SK-N-SH (cell line): Measurements from ENCODE around the gene RPS28. TPM values are rescaled to one million over a fixed set of nuclear protein-coding genes. Genes with fewer than 3 reads are reported as not detected.

ENCODE experiments used
- CTCF ChIA-PET: fragments of 300-600, 350-600 bp; formaldehyde crosslinking; extraction: SDS; loops from one replicate; lab custom pipeline; 2021; lab: Yijun Ruan, JAX
- POLR2A ChIA-PET: fragments of 350-600 bp; sonication (Branson Sonifier 250); formaldehyde crosslinking; extraction: SDS; loops from one replicate; lab custom pipeline; 2020; ENCODE audit warnings: antibody characterized with exemption, inconsistent platforms; lab: Yijun Ruan, JAX
- DNase-seq: peaks from one replicate; pipeline ENCODE4 v3.0.0; 2012
- H2AFZ ChIP-seq: fragments of 200-600 bp; sonication (generic); 2 replicates; pipeline ENCODE4 v1.8.1; 2016; ENCODE audit warnings: antibody characterized with exemption, mild to moderate bottlenecking, low read depth
- H3F3A ChIP-seq: fragments of 200-600 bp; sonication (generic); replicated peaks from 2 replicates; pipeline ENCODE3; 2016; ENCODE audit warnings: antibody characterized with exemption, mild to moderate bottlenecking; ENCODE audit not compliant: insufficient read depth
- H3K27ac ChIP-seq, 2 experiments: fragments of 200-500 bp in 1 of 2; fragments of 200-600 bp in 1 of 2; sonication (Bioruptor generic) in 1 of 2; sonication (generic), shearing (Covaris generic) in 1 of 2; 2 replicates each; pipeline versions ENCODE4 v1.5.1 to v1.6.1; 2014 to 2016; ENCODE audit warnings: low read depth in 2 of 2, inconsistent platforms in 1 of 2, low read length in 1 of 2, mild to moderate bottlenecking in 1 of 2, mixed read lengths in 1 of 2
- H3K27me3 ChIP-seq: fragments of 200-600 bp; sonication (generic), shearing (Covaris generic); 2 replicates; pipeline ENCODE4 v1.6.1; 2016; ENCODE audit warnings: mixed run types; ENCODE audit not compliant: insufficient read depth
- H3K36me3 ChIP-seq, 2 experiments: fragments of 200-500 bp in 1 of 2; fragments of 200-600 bp in 1 of 2; sonication (Bioruptor generic) in 1 of 2; sonication (generic) in 1 of 2; replicated peaks in 1 of 2; 2 replicates each; pipeline versions ENCODE3 to v1.5.1; 2014 to 2016; ENCODE audit warnings: low read length in 1 of 2, mild to moderate bottlenecking in 1 of 2; ENCODE audit not compliant: insufficient read depth in 2 of 2, control insufficient read depth in 1 of 2
- H3K4me1 ChIP-seq, 2 experiments: fragments of 200-500 bp in 1 of 2; fragments of 200-600 bp in 1 of 2; sonication (Bioruptor generic) in 1 of 2; sonication (generic), shearing (Covaris generic) in 1 of 2; 2 replicates each; pipeline versions ENCODE4 v1.5.1 to v1.6.1; 2014 to 2016; ENCODE audit warnings: low read depth in 1 of 2, low read length in 1 of 2, mixed run types in 1 of 2; ENCODE audit not compliant: insufficient read depth in 2 of 2, control insufficient read depth in 1 of 2
- H3K4me2 ChIP-seq: fragments of 200-600 bp; sonication (generic), shearing (Covaris generic); 2 replicates; pipeline ENCODE4 v1.6.1; 2017; ENCODE audit warnings: mixed run types
- H3K4me3 ChIP-seq, 2 experiments: fragments of 200-500 bp in 1 of 2; fragments of 200-600 bp in 1 of 2; sonication (Bioruptor generic) in 1 of 2; sonication (generic), shearing (Covaris generic) in 1 of 2; 2 replicates each; pipeline versions ENCODE4 v1.5.1 to v1.8.1; 2014 to 2016; ENCODE audit warnings: low read depth in 2 of 2, inconsistent platforms in 1 of 2, low read length in 1 of 2, mild to moderate bottlenecking in 1 of 2, mixed read lengths in 1 of 2, moderate library complexity in 1 of 2
- H3K79me2 ChIP-seq: fragments of 200-600 bp; sonication (generic); 2 replicates; pipeline ENCODE4 v1.8.1; 2017; ENCODE audit warnings: mild to moderate bottlenecking; ENCODE audit not compliant: insufficient read depth
- H3K9ac ChIP-seq: fragments of 200-600 bp; sonication (generic); 2 replicates; pipeline ENCODE4 v1.6.1; 2017; ENCODE audit warnings: mixed run types
- H3K9me2 ChIP-seq: fragments of 200-600 bp; sonication (generic); 2 replicates; pipeline ENCODE4 v1.6.1; 2017; ENCODE audit warnings: mixed run types
- H3K9me3 ChIP-seq: fragments of 200-600 bp; sonication (generic); 2 replicates; pipeline ENCODE4 v1.6.1; 2017; ENCODE audit warnings: mixed run types, mild to moderate bottlenecking, moderate library complexity
- H4K20me1 ChIP-seq: fragments of 200-600 bp; sonication (generic); 2 replicates; pipeline ENCODE4 v1.6.1; 2017; ENCODE audit warnings: mild to moderate bottlenecking, mixed run types; ENCODE audit not compliant: insufficient read depth
- CHD2 ChIP-seq: fragments of 150-350 bp; IDR thresholded peaks from 2 replicates; pipeline ENCODE4 v1.6.1; 2018; ENCODE audit warnings: low read length; ENCODE audit not compliant: partially characterized antibody
- ELF1 ChIP-seq: IDR thresholded peaks from 2 replicates; pipeline ENCODE4 v1.4.0; 2012
- EZH2phosphoT487 ChIP-seq: fragments of 200-600 bp; sonication (generic); IDR thresholded peaks from 2 replicates; pipeline ENCODE4 v1.6.1; 2017; ENCODE audit warnings: low read depth, mixed run types, mild to moderate bottlenecking, antibody characterized with exemption, moderate library complexity, borderline replicate concordance
- FOSL2 ChIP-seq: IDR thresholded peaks from 2 replicates; pipeline ENCODE4 v1.4.0; 2012; ENCODE audit warnings: low read depth, mild to moderate bottlenecking, moderate library complexity, borderline replicate concordance
- FOXJ3 ChIP-seq: sonication (generic); formaldehyde crosslinking; IDR thresholded peaks from 2 replicates; pipeline ENCODE4 v1.5.1; 2020; ENCODE audit warnings: mild to moderate bottlenecking, missing genetic modification reagents
- FOXM1 ChIP-seq: IDR thresholded peaks from 2 replicates; pipeline ENCODE4 v1.4.0; 2012; ENCODE audit warnings: low read depth, mild to moderate bottlenecking
- GATA2 ChIP-seq: sonication (generic); formaldehyde crosslinking; IDR thresholded peaks from 2 replicates; pipeline ENCODE4 v1.5.0; 2020; ENCODE audit warnings: mild to moderate bottlenecking, missing genetic modification reagents
- JUND ChIP-seq: IDR thresholded peaks from 2 replicates; pipeline ENCODE4 v1.4.0; 2012
- MEF2A ChIP-seq: IDR thresholded peaks from 2 replicates; pipeline ENCODE4 v1.4.0; 2012; ENCODE audit warnings: low read depth, borderline replicate concordance
- MXI1 ChIP-seq: IDR thresholded peaks from 2 replicates; pipeline ENCODE4 v1.6.1; 2012; ENCODE audit warnings: mild to moderate bottlenecking, low read depth, low read length, improper control_type of control experiment
- NFIC ChIP-seq: IDR thresholded peaks from 2 replicates; pipeline ENCODE4 v1.4.0; 2012; ENCODE audit warnings: borderline replicate concordance
- RAD21 ChIP-seq: IDR thresholded peaks from 2 replicates; pipeline ENCODE4 v1.6.1; 2012; ENCODE audit warnings: mild to moderate bottlenecking, low read length
- RCOR1 ChIP-seq: fragments of 150-350 bp; IDR thresholded peaks from 2 replicates; pipeline ENCODE4 v1.6.1; 2017; ENCODE audit warnings: antibody characterized with exemption, low read length
- RFX5 ChIP-seq: IDR thresholded peaks from 2 replicates; pipeline ENCODE4 v1.6.1; 2012; ENCODE audit warnings: mild to moderate bottlenecking, improper control_type of control experiment, low read length
- RXRA ChIP-seq: IDR thresholded peaks from 2 replicates; pipeline ENCODE4 v1.4.0; 2012; ENCODE audit warnings: low read depth, mild to moderate bottlenecking, borderline replicate concordance
- SIN3A ChIP-seq: IDR thresholded peaks from 2 replicates; pipeline ENCODE4 v1.6.1; 2012; ENCODE audit warnings: low read depth, mild to moderate bottlenecking, low read length, moderate library complexity, borderline replicate concordance
- SMC3 ChIP-seq: IDR thresholded peaks from 2 replicates; pipeline ENCODE4 v1.6.1; 2012; ENCODE audit warnings: low read depth, low read length, improper control_type of control experiment
- TAF1 ChIP-seq: IDR thresholded peaks from 2 replicates; pipeline ENCODE4 v1.6.1; 2012; ENCODE audit warnings: low read depth, mild to moderate bottlenecking, low read length, moderate library complexity, borderline replicate concordance
- TEAD4 ChIP-seq: IDR thresholded peaks from 2 replicates; pipeline ENCODE4 v1.4.0; 2012; ENCODE audit warnings: mild to moderate bottlenecking, borderline replicate concordance; ENCODE audit not compliant: insufficient read depth
- YY1 ChIP-seq: IDR thresholded peaks from 2 replicates; pipeline ENCODE4 v1.4.0; 2012; ENCODE audit warnings: low read depth, mild to moderate bottlenecking
- WGBS: methylation state at CpG from one replicate; pipeline ENCODE4 v1.1.6; 2017; ENCODE audit warnings: low lambda C conversion rate; 5-methylcytosine and 5-hydroxymethylcytosine counted together
- polyA plus RNA-seq, 3 experiments: library from polyadenylated mRNA; depleted of rRNA; stranded (reverse); fragments of >200 nt; gene quantifications; 2 replicates each; pipeline ENCODE4 v1.2.3, GENCODE V29; 2012
- TF ChIP-seq, protein P1 (sequence below): IDR thresholded peaks from 2 replicates; pipeline ENCODE4 v1.4.0; 2012; ENCODE audit warnings: low read depth
- TF ChIP-seq, protein P2 (sequence below): IDR thresholded peaks from 2 replicates; pipeline ENCODE4 v1.4.0; 2012; ENCODE audit warnings: low read depth, borderline replicate concordance
- TF ChIP-seq, protein P3 (sequence below): IDR thresholded peaks from 2 replicates; pipeline ENCODE4 v1.4.0; 2012; ENCODE audit warnings: low read depth, borderline replicate concordance
- TF ChIP-seq, protein P4 (sequence below): IDR thresholded peaks from 2 replicates; pipeline ENCODE4 v1.6.1; 2012; ENCODE audit warnings: mild to moderate bottlenecking, low read depth, low read length, moderate library complexity
- TF ChIP-seq, protein P5 (sequence below): fragments of 150-350 bp; IDR thresholded peaks from 2 replicates; pipeline ENCODE4 v1.6.1; 2016; ENCODE audit warnings: mild to moderate bottlenecking, low read depth, low read length

Gene RPS28
- polyA plus RNA-seq, 1 of the 3 experiments (the other 2 are of a cell fraction) = 601 TPM

DNA sequence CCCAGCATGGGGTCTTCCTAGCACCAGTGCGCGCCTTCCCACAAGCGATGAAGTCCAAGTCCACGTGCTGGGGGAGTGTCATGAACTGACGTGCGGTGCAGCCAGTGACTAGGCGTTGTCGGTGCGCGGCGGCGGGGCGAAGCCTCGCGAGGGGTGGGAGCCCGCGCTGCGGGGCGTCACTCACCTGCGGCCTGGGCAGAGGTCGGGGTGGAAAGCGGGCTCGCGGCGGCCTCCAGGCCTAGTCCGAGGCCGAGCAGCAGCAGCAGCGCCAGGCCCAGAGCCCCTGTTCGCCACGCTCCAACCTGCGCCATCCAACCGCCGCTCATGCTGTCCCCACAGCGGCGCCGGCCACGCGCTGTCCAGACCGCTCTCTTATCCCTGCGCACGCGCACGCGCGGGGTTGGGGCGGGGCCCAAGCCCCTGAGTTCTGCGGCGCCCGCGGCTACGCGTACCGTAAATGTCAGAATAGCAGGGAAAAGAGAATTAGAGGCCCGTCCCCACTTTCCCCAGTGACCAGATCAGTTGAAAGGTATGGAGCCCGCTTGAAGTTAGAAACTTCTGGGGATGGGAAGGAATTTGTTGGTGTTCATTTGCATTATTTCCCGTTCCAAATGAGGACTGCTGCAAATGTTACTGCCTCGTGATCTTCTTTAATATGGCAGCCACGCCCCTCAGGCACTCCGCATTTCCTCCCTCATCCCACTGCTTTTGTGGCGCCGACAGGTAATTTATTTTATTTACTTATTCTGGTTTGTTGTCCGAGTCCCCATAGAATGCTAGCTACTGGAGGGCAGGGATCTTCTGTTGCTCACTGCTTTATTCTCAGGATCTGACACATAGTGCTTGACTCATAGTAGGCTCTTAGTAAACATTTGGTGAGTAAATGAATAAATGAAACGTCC, 13.1 kb upstream of the RPS28 start, which contains the start of gene CD320:
Gene CD320, minus strand, starts transcription at position 394 of the 902 bp plus-strand sequence. Its CDS starts 68 bp downstream, at position 326.
- ChIA-PET CTCF (interaction anchor here (1.3 to 1.9 kb wide), 2 partner anchors 40 to 45 kb away, joined by 4 read pairs; no protein-coding TSS in a partner anchor), POLR2A (interaction anchor here (0.9 kb wide), 1 partner anchor 13 kb away, joined by 3 read pairs; the partner anchor contains the start of genes NDUFA7 and RPS28)
- H3F3A ChIP-seq = peaks cover 10% of the 10 kb centered on the region
- H3K9me2 ChIP-seq = no peaks in the 10 kb centered on the region
- H3K9me3 ChIP-seq = no peaks in the 10 kb centered on the region
- no peaks in the 10 kb centered on the region for H4K20me1 ChIP-seq
- H3K79me2 ChIP-seq = peaks cover 10% of the 10 kb centered on the region; the same call in 1 of the 2 replicates
- peaks cover 4 to 12% of the 10 kb centered on the region in 2 experiments; a peak in 2 of 4 replicates for H3K4me1 ChIP-seq
- H3K36me3 ChIP-seq = peaks cover 0 to 7% of the 10 kb centered on the region in 2 experiments
- H2AFZ ChIP-seq = peak within 1 kb of the TSS; percentile 69; the same call in 1 of the 2 replicates
- WGBS = 2% methylated on average over 29 of the region's 63 CpGs
- peak within 1 kb of the TSS; percentile 57 to 67 for H3K4me3 ChIP-seq
- peak; percentile 97 for DNase-seq
- H3K27ac ChIP-seq = peak within 1 kb of the TSS; percentile 15 to 63
- peak within 1 kb of the TSS; percentile 56 for H3K9ac ChIP-seq
- H3K27me3 ChIP-seq = no peaks in the 10 kb centered on the region
- peak within 1 kb of the TSS; percentile 96 for H3K4me2 ChIP-seq
- TF ChIP-seq, protein P1, sequence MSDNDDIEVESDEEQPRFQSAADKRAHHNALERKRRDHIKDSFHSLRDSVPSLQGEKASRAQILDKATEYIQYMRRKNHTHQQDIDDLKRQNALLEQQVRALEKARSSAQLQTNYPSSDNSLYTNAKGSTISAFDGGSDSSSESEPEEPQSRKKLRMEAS = peak; percentile 97
- TF ChIP-seq, protein P2, sequence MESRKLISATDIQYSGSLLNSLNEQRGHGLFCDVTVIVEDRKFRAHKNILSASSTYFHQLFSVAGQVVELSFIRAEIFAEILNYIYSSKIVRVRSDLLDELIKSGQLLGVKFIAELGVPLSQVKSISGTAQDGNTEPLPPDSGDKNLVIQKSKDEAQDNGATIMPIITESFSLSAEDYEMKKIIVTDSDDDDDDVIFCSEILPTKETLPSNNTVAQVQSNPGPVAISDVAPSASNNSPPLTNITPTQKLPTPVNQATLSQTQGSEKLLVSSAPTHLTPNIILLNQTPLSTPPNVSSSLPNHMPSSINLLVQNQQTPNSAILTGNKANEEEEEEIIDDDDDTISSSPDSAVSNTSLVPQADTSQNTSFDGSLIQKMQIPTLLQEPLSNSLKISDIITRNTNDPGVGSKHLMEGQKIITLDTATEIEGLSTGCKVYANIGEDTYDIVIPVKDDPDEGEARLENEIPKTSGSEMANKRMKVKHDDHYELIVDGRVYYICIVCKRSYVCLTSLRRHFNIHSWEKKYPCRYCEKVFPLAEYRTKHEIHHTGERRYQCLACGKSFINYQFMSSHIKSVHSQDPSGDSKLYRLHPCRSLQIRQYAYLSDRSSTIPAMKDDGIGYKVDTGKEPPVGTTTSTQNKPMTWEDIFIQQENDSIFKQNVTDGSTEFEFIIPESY = peak; percentile 96
- TF ChIP-seq FOXJ3 (CRISPR knock-in tag) (no peak), SIN3A (peak; percentile 97), SMC3 (no peak), MEF2A (no peak), RFX5 (no peak), YY1 (peak; percentile 45; the same call in 1 of the 2 replicates), FOXM1 (no peak), TEAD4 (no peak), EZH2phosphoT487 (no peak), ELF1 (no peak), NFIC (no peak), MXI1 (peak; percentile 98), CHD2 (peak; percentile 98), RAD21 (no peak), GATA2 (no peak), RCOR1 (no peak; the same call in 1 of the 2 replicates), JUND (no peak), RXRA (no peak), TAF1 (peak; percentile 12; the same call in 1 of the 2 replicates), FOSL2 (no peak)
- TF ChIP-seq, protein P3, sequence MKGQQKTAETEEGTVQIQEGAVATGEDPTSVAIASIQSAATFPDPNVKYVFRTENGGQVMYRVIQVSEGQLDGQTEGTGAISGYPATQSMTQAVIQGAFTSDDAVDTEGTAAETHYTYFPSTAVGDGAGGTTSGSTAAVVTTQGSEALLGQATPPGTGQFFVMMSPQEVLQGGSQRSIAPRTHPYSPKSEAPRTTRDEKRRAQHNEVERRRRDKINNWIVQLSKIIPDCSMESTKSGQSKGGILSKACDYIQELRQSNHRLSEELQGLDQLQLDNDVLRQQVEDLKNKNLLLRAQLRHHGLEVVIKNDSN = peak; percentile 84; the same call in 1 of the 2 replicates
- TF ChIP-seq, protein P4, sequence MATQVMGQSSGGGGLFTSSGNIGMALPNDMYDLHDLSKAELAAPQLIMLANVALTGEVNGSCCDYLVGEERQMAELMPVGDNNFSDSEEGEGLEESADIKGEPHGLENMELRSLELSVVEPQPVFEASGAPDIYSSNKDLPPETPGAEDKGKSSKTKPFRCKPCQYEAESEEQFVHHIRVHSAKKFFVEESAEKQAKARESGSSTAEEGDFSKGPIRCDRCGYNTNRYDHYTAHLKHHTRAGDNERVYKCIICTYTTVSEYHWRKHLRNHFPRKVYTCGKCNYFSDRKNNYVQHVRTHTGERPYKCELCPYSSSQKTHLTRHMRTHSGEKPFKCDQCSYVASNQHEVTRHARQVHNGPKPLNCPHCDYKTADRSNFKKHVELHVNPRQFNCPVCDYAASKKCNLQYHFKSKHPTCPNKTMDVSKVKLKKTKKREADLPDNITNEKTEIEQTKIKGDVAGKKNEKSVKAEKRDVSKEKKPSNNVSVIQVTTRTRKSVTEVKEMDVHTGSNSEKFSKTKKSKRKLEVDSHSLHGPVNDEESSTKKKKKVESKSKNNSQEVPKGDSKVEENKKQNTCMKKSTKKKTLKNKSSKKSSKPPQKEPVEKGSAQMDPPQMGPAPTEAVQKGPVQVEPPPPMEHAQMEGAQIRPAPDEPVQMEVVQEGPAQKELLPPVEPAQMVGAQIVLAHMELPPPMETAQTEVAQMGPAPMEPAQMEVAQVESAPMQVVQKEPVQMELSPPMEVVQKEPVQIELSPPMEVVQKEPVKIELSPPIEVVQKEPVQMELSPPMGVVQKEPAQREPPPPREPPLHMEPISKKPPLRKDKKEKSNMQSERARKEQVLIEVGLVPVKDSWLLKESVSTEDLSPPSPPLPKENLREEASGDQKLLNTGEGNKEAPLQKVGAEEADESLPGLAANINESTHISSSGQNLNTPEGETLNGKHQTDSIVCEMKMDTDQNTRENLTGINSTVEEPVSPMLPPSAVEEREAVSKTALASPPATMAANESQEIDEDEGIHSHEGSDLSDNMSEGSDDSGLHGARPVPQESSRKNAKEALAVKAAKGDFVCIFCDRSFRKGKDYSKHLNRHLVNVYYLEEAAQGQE = no peak
- TF ChIP-seq, protein P5, sequence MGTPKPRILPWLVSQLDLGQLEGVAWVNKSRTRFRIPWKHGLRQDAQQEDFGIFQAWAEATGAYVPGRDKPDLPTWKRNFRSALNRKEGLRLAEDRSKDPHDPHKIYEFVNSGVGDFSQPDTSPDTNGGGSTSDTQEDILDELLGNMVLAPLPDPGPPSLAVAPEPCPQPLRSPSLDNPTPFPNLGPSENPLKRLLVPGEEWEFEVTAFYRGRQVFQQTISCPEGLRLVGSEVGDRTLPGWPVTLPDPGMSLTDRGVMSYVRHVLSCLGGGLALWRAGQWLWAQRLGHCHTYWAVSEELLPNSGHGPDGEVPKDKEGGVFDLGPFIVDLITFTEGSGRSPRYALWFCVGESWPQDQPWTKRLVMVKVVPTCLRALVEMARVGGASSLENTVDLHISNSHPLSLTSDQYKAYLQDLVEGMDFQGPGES = no peak
